DOHH2 (cell line): Measurements from ENCODE around the gene LRRC4C.

Experiments used
- H3F3A ChIP-seq: fragments of 200-600 bp; sonication (generic), shearing (Covaris generic); 2 replicates; pipeline ENCODE4 v1.6.0; 2016; ENCODE audit warnings: antibody characterized with exemption, mild to moderate bottlenecking; ENCODE audit not compliant: control insufficient read depth, insufficient read depth
- H3K27ac ChIP-seq: fragments of 200-600 bp; sonication (generic); 2 replicates; pipeline ENCODE4 v1.5.1; 2014; ENCODE audit warnings: low read depth, mild to moderate bottlenecking, low read length, moderate library complexity
- H3K27me3 ChIP-seq: fragments of 200-600 bp; sonication (generic); 2 replicates; pipeline ENCODE4 v1.6.1; 2014; ENCODE audit warnings: mild to moderate bottlenecking, low read length, mixed read lengths; ENCODE audit not compliant: control insufficient read depth
- H3K36me3 ChIP-seq: fragments of 200-600 bp; sonication (generic); 2 replicates; pipeline ENCODE4 v1.6.1; 2014; ENCODE audit warnings: mild to moderate bottlenecking, low read length, moderate library complexity, mixed read lengths; ENCODE audit not compliant: control insufficient read depth
- H3K4me1 ChIP-seq: fragments of 200-600 bp; sonication (generic); 2 replicates; pipeline ENCODE4 v1.6.1; 2014; ENCODE audit warnings: mild to moderate bottlenecking, low read length, mixed read lengths; ENCODE audit not compliant: control insufficient read depth
- H3K4me2 ChIP-seq: fragments of 200-600 bp; sonication (generic); 2 replicates; pipeline ENCODE4 v1.6.0; 2014; ENCODE audit warnings: mild to moderate bottlenecking, low read length, moderate library complexity
- H3K4me3 ChIP-seq: fragments of 200-600 bp; sonication (generic); 2 replicates; pipeline ENCODE4 v1.5.1; 2014; ENCODE audit warnings: mild to moderate bottlenecking, low read length, mixed read lengths
- H3K79me2 ChIP-seq: fragments of 200-600 bp; sonication (generic); 2 replicates; pipeline ENCODE4 v1.6.1; 2014; ENCODE audit warnings: mild to moderate bottlenecking, low read length, mixed read lengths; ENCODE audit not compliant: control insufficient read depth
- H3K9me2 ChIP-seq: fragments of 200-600 bp; sonication (generic); replicated peaks from 2 replicates; pipeline ENCODE4 v1.6.1; 2014; ENCODE audit warnings: mild to moderate bottlenecking, low read length, mixed read lengths; ENCODE audit not compliant: control insufficient read depth
- H3K9me3 ChIP-seq: fragments of 200-600 bp; sonication (generic); 2 replicates; pipeline ENCODE4 v1.6.1; 2014; ENCODE audit warnings: antibody characterized with exemption, low read length, mixed read lengths; ENCODE audit not compliant: control insufficient read depth, insufficient read depth
- H4K20me1 ChIP-seq: fragments of 200-600 bp; sonication (generic); 2 replicates; pipeline ENCODE4 v1.6.0; 2014; ENCODE audit warnings: low read depth, mild to moderate bottlenecking, antibody characterized with exemption, low read length, moderate library complexity; ENCODE audit not compliant: control insufficient read depth, insufficient read depth
- CTCF ChIP-seq: fragments of 200-600 bp; sonication (generic); IDR thresholded peaks from one replicate; pipeline ENCODE4 v1.5.1; 2014; ENCODE audit warnings: antibody characterized with exemption, mild to moderate bottlenecking, low read depth, low read length; ENCODE audit not compliant: poor library complexity, severe bottlenecking
- EZH2phosphoT487 ChIP-seq: fragments of 200-600 bp; sonication (generic); IDR thresholded peaks from 2 replicates; pipeline ENCODE4 v1.6.1; 2017; ENCODE audit warnings: borderline replicate concordance, mild to moderate bottlenecking, antibody characterized with exemption, low read length, moderate library complexity, mixed read lengths

LRRC4C gene

GRCh38 chr11:41449483-41450050 lies 9.9 kb downstream of the LRRC4C start:
- H3K9me3 ChIP-seq: no peaks in the 10 kb centered on the region
- H3K9me2 ChIP-seq: no peaks in the 10 kb centered on the region
- no peaks in the 10 kb centered on the region for H3K4me1 ChIP-seq
- no peak overlapping the region for H3K4me2 ChIP-seq
- H3K36me3 ChIP-seq: no peaks in the 10 kb centered on the region
- TF ChIP-seq CTCF (no peak), EZH2phosphoT487 (no peak)
- no peaks in the 10 kb centered on the region for H3K79me2 ChIP-seq
- H3K4me3 ChIP-seq: no peak overlapping the region
- no peaks in the 10 kb centered on the region for H3K27me3 ChIP-seq
- H3F3A ChIP-seq: no peaks in the 10 kb centered on the region
- H4K20me1 ChIP-seq: no peaks in the 10 kb centered on the region
- H3K27ac ChIP-seq: no peak overlapping the region

- Histone ChIP-seq H3K9me2 (no peaks in the 10 kb centered on the region), H3K4me3 (no peak overlapping the region), H3K4me2 (no peak overlapping the region), H3K79me2 (no peaks in the 10 kb centered on the region), H3K36me3 (no peaks in the 10 kb centered on the region), H3K27me3 (no peaks in the 10 kb centered on the region), H3K27ac (no peak overlapping the region), H4K20me1 (no peaks in the 10 kb centered on the region), H3K4me1 (no peaks in the 10 kb centered on the region), H3F3A (no peaks in the 10 kb centered on the region), H3K9me3 (no peaks in the 10 kb centered on the region)
- TF ChIP-seq EZH2phosphoT487 (no peak), CTCF (no peak)
Measured at GRCh38 chr11:41446566-41446965, 12.9 kb downstream of the LRRC4C start.

GRCh38 chr11:41446107-41446506 lies 13.3 kb downstream of the LRRC4C start:
- no peaks in the 10 kb centered on the region for H3K79me2 ChIP-seq
- H3K4me1 ChIP-seq: no peaks in the 10 kb centered on the region
- H3K27me3 ChIP-seq: no peaks in the 10 kb centered on the region
- H4K20me1 ChIP-seq: no peaks in the 10 kb centered on the region
- H3F3A ChIP-seq: no peaks in the 10 kb centered on the region
- H3K36me3 ChIP-seq: no peaks in the 10 kb centered on the region
- H3K9me3 ChIP-seq: no peaks in the 10 kb centered on the region
- H3K9me2 ChIP-seq: no peaks in the 10 kb centered on the region
- no peak for TF ChIP-seq CTCF
- TF ChIP-seq EZH2phosphoT487: no peak
- H3K27ac ChIP-seq: no peak overlapping the region
- H3K4me2 ChIP-seq: no peak overlapping the region
- no peak overlapping the region for H3K4me3 ChIP-seq
